ENCODE data around the gene SLC44A3. TPM values are rescaled to one million over a fixed set of nuclear protein-coding genes. Genes with fewer than 3 reads are reported as not detected.

The SLC44A3 gene
- total RNA-seq, 2 donors from 2014 or later, result 55.4 to 71.4 TPM

DNA sequence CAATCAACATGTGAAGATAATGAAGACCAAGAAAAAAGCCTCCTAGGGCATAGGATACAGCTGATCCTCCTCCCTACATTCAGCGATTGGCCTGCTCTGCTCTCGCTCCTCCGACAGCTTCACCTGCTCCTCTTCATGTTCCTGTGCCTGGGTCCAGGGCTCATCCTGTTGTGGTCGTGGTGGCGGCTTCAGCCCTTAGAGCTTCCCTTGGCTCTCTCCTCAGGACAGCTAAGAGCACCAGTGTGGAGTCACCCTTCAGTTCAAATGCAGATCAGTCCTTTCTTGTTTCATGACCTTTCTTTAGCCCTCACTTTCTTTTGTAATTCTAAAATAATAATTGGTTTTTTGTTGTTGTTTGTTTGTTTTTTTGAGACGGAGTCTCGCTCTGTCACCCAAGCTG is 88.0 kb downstream of the SLC44A3 start:
- intact Hi-C loops (cut with DNase I), result no loop called here
- H3K4me1 ChIP-seq, result no peaks in the 10 kb centered on the region
- H3K9me3 ChIP-seq, result no peaks in the 10 kb centered on the region
- no peak overlapping the region for H3K9ac ChIP-seq (ENCODE audit: low read depth in 2 of 2, low read length in 2 of 2)
- no peak for DNase-seq
- TF ChIP-seq, protein P1, sequence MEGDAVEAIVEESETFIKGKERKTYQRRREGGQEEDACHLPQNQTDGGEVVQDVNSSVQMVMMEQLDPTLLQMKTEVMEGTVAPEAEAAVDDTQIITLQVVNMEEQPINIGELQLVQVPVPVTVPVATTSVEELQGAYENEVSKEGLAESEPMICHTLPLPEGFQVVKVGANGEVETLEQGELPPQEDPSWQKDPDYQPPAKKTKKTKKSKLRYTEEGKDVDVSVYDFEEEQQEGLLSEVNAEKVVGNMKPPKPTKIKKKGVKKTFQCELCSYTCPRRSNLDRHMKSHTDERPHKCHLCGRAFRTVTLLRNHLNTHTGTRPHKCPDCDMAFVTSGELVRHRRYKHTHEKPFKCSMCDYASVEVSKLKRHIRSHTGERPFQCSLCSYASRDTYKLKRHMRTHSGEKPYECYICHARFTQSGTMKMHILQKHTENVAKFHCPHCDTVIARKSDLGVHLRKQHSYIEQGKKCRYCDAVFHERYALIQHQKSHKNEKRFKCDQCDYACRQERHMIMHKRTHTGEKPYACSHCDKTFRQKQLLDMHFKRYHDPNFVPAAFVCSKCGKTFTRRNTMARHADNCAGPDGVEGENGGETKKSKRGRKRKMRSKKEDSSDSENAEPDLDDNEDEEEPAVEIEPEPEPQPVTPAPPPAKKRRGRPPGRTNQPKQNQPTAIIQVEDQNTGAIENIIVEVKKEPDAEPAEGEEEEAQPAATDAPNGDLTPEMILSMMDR (IDR thresholded peaks at IDR 0.05), result no peak
- H3K27ac ChIP-seq, result no peak overlapping the region
- H3K36me3 ChIP-seq, result no peaks in the 10 kb centered on the region
- H3K27me3 ChIP-seq, result no peaks in the 10 kb centered on the region
- no peak overlapping the region for H3K4me3 ChIP-seq

DNA sequence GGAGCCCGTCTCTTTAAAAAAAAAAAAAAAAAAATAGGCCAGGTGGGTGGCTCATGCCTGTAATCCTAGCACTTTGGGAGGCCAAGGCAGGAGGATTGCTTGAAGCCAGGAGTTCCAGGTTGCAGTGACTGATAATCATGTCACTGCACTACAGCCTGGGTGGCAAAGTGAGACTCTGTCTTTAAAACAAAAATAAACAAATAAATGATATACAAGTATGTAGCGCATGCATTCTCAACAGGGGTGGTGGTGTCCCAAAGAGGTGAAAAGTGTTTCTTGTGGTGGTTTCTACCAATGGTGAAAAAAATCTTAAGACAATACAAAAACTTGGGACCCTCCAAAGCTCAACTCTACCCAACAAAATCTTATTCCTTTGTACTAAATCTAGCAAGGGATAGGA is 88.8 kb downstream of the SLC44A3 start:
- Histone ChIP-seq H3K9me3 (no peaks in the 10 kb centered on the region), H3K4me1 (no peaks in the 10 kb centered on the region), H3K27me3 (no peaks in the 10 kb centered on the region), H3K4me3 (no peak overlapping the region), H3K27ac (no peak overlapping the region), H3K9ac (ENCODE audit: low read depth in 2 of 2, low read length in 2 of 2) (no peak overlapping the region), H3K36me3 (no peaks in the 10 kb centered on the region)
- TF ChIP-seq, protein P1 (IDR thresholded peaks at IDR 0.05), result no peak
- intact Hi-C loops (cut with DNase I), result no loop called here
- no peak for DNase-seq

DNA sequence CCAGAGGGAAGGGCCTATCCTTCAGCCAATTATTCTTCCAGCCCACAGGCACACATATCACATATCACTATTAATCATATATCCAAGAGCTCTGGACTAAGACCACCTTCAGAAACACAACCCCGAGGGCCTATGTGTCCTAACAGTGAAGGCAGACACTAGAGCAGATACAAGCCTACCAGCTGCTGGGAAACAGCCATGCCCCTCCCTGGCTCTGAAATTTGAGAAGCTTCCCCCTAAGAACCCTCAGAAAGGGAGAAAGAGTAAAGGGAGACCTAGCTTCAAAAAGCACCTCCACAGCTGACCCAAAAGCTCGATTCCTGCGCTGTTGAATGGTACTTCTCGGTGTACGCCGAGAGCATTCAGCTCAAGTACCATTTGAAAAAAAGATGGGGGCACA is 89.3 kb downstream of the SLC44A3 start:
- Histone ChIP-seq H3K9me3 (no peaks in the 10 kb centered on the region), H3K9ac (ENCODE audit: low read depth in 2 of 2, low read length in 2 of 2) (no peak overlapping the region), H3K27ac (no peak overlapping the region), H3K4me3 (no peak overlapping the region), H3K36me3 (no peaks in the 10 kb centered on the region), H3K27me3 (no peaks in the 10 kb centered on the region), H3K4me1 (no peaks in the 10 kb centered on the region)
- intact Hi-C loops (cut with DNase I), result no loop called here
- DNase-seq, result no peak
- TF ChIP-seq, protein P1 (IDR thresholded peaks at IDR 0.05), result no peak

DNA sequence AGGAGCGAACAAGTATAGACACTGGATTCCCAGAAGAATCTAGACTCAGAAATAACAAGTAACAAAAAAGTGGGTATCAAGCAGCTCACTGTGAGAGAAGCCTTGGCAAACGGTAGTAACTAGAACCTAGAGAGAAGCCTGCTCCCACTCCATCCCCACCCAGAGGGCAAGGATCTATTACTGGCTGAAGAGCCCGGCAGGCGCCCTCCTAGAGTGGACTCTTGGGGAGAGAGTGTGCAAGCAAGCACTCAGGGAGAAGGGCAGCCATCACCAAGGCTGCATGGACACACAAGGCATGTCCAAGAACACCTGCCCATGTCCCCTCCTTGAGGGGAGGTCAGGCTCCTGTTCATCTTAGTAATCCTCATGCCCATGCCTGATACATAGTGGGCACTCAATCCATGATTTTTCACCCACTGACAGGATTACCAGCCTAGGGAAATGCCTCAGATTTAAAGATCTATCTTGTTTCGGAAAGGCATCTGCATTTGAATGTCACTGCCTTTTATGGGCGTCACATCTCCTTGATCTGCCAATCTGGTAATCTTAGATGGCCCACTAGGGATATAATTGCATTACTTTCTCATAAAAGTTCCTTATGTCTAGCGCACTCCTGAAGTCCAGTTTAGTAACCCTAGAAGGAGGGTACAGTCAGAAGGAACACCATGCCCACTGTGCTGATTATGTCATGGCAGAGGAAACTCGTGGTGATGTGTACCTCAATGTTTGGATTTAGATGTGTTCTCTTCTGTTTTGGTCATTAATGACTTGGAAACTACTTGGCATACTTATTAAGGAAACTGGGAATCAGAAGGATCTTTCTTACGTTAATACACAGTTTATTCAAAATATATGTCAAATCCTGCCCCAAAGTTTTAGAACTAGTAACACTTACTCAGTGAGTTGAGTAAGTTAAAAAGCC is 92.4 kb downstream of the SLC44A3 start:
- DNase-seq, result no peak
- Histone ChIP-seq H3K9ac (ENCODE audit: low read depth in 2 of 2, low read length in 2 of 2) (no peak overlapping the region), H3K36me3 (no peaks in the 10 kb centered on the region), H3K4me1 (no peaks in the 10 kb centered on the region), H3K27ac (no peak overlapping the region), H3K27me3 (no peaks in the 10 kb centered on the region), H3K9me3 (no peaks in the 10 kb centered on the region), H3K4me3 (no peak overlapping the region)
- TF ChIP-seq, protein P1 (IDR thresholded peaks at IDR 0.05), result no peak
- intact Hi-C loops (cut with DNase I), result no loop called here

DNA sequence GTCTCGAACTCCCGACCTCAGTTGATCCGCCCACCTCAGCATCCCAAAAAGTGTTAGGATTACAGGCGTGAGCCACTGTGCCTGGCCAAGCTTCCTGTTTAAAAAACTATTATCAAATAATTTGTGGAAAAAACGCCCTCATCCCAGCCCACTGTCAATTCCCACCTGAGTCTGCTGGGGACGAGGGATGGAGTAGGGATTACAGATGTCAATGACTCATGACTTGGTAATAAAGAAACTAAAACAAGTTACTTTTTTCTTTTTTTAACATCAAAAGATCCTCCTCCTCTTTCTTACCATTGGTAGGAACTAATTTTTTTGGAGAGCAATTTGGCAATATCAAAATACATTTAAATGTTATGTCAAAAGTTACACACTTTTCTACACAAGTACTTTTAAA is 97.1 kb downstream of the SLC44A3 start:
- H3K4me1 ChIP-seq, result peaks cover 6% of the 10 kb centered on the region
- intact Hi-C loops (cut with DNase I), result no loop called here
- no peak overlapping the region for H3K9ac ChIP-seq (ENCODE audit: low read depth in 2 of 2, low read length in 2 of 2)
- H3K27me3 ChIP-seq, result no peaks in the 10 kb centered on the region
- no peaks in the 10 kb centered on the region for H3K36me3 ChIP-seq
- TF ChIP-seq, protein P1 (IDR thresholded peaks at IDR 0.05), result no peak
- no peak overlapping the region for H3K4me3 ChIP-seq
- no peaks in the 10 kb centered on the region for H3K9me3 ChIP-seq
- H3K27ac ChIP-seq, result no peak overlapping the region
- no peak for DNase-seq
